NCI-H1048 (cell line): ENCODE results near the gene EXOC3L1.

ENCODE experiments used
- DNase-seq: peaks from one replicate; lab custom pipeline; 2025; lab: John Stamatoyannopoulos, UW

Gene EXOC3L1

GRCh38 chr16:67163999-67164558 lies 25.9 kb downstream of the EXOC3L1 start:
- DNase-seq = no peak

GRCh38 chr16:67163164-67163998 lies 26.6 kb downstream of the EXOC3L1 start:
- peak; percentile 39 for DNase-seq

- no peak for DNase-seq
These were observed 27.3 kb downstream of the EXOC3L1 start for GRCh38 chr16:67162506-67163163.

- DNase-seq = no peak
These were observed 28.3 kb downstream of the EXOC3L1 start for GRCh38 chr16:67161595-67162058.

- no peak for DNase-seq
These were observed 31.0 kb downstream of the EXOC3L1 start for GRCh38 chr16:67158637-67159600.

- DNase-seq = no peak
These were observed 31.9 kb downstream of the EXOC3L1 start for GRCh38 chr16:67157892-67158635.

GRCh38 chr16:67157106-67157748 lies 32.7 kb downstream of the EXOC3L1 start:
- no peak for DNase-seq

- no peak for DNase-seq
These were observed 33.6 kb downstream of the EXOC3L1 start for GRCh38 chr16:67156143-67156844.

- peak; percentile 12 for DNase-seq
These were observed 34.4 kb downstream of the EXOC3L1 start for GRCh38 chr16:67155295-67156142.

GRCh38 chr16:67154578-67155294 lies 35.2 kb downstream of the EXOC3L1 start:
- DNase-seq = no peak

GRCh38 chr16:67151431-67152097 lies 38.4 kb downstream of the EXOC3L1 start:
- DNase-seq = no peak

- DNase-seq = no peak
These were observed 39.0 kb downstream of the EXOC3L1 start, which contains the start of gene B3GNT9 for GRCh38 chr16:67150833-67151396. Gene B3GNT9 (minus strand): TSS chr16:67150998. CDS start chr16:67150485, 513 bp downstream.

GRCh38 chr16:67150047-67150832 lies 39.7 kb downstream of the EXOC3L1 start:
- no peak for DNase-seq

- DNase-seq = no peak
These were observed 40.5 kb downstream of the EXOC3L1 start for GRCh38 chr16:67149276-67150046.

- no peak for DNase-seq
These were observed 41.2 kb downstream of the EXOC3L1 start for GRCh38 chr16:67148656-67149275.
